ENCODE measurements around the gene PAK4.
"Not testable (repeated sequence)": the region's sequence is repeated elsewhere in the genome, so short reads cannot be mapped to it uniquely, and the experiment has no call there.

Gene PAK4

DNA sequence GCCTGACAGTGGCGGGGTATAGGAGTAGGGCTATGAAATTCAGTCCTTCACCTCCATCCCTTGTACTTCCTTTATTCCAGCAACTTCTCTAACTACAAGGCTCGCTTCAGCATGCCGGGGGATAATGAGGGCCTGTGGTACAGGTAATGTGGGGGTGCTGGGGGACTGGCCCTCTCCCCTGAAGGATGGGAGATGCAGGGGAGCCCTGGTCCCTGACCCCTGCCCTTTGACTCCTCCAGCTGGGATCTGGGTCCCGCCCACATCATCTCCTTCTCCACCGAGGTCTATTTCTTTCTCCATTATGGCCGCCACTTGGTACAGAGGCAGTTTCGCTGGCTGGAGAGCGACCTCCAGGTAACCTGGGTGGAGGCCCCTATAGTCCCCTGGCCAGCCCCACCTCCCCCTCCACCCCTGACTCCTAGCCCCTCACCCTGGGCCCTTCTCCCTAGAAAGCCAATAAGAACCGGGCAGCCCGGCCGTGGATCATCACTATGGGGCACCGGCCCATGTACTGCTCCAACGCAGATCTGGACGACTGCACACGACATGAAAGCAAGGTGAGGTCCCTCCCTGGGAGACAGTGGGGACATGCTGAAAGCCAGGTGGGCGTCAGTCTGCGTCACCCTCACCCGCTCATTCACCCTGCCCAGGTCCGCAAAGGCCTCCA lies 25.0 kb upstream of the PAK4 start:
- DNase-seq = no peak

DNA sequence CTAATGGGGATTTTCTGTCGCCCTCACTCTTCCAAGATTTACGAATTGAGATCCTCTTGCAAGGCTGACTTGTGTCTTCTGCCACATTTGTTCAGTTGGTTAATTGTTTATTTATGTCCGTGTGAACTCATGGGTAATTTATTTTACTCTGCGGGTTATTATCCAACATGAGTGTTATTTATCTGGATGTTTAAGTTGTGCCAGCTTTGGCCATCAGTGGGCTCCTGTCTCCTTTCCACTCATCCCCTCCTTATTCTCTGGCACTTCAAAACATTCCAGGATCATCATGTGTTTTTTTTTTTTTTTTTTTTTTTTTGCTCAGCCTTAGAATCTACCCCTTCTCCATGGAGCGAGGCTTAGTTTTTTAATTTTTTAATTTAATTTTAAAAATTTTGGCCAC lies 22.4 kb upstream of the PAK4 start:
- DNase-seq = no peak

DNA sequence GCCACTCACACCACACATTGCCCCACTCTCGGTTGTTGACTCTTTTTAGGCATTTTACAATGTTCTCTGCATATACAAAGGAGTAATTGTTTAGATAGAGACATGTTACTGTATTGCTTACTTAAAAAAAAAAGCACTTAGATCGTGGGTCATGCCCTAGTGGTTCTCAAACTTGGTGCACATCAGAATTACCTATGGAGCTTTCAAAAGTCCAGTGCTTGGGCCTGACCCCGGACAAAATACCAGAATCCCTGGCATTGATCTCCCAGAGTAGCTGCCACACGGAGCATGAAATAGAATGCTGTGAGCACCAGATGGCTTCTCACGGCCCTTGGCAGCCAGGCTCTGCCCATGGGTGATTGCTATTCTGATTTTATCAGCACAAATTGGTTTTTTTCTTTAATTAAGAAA lies 21.4 kb upstream of the PAK4 start:
- no peak for DNase-seq

DNA sequence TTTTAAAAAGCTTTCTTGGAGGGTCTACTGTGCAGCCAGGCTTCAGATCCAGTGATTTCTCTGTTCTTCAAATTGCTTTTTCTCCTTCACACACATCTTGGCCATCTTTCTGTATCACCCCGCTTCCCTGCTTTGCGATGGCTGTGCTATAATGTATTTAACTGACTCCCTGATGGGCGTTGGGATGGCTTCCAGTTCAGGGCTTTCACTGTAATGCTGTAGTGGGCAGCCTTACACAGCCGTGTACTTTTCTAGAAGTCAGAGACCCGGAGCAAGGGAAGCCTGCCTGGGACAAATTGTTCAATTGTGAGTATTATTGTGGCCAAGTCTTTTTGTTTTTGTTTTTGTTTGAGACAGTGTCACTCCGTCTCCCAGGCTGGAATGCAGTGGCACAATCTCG lies 19.4 kb upstream of the PAK4 start:
- no peak for DNase-seq

DNA sequence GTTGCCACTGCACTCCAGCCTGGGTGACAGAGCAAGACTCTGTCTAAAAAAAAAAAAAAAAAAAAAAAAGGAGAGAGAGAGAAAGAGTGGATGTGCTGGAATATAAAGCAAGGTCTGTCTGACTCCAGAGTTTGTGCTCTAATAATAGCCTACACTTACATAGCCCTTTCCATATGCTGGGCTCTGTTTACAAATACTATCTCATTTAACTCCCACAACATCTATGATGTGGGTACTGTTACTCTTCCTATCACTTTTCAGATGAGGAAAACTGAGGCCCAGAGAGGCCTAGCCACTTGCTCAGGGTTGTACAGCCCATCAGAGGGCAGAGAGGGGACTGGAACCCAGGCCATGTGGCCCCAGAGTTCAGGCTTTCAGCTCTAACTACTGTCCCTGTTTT lies 15.9 kb upstream of the PAK4 start:
- DNase-seq = no peak

DNA sequence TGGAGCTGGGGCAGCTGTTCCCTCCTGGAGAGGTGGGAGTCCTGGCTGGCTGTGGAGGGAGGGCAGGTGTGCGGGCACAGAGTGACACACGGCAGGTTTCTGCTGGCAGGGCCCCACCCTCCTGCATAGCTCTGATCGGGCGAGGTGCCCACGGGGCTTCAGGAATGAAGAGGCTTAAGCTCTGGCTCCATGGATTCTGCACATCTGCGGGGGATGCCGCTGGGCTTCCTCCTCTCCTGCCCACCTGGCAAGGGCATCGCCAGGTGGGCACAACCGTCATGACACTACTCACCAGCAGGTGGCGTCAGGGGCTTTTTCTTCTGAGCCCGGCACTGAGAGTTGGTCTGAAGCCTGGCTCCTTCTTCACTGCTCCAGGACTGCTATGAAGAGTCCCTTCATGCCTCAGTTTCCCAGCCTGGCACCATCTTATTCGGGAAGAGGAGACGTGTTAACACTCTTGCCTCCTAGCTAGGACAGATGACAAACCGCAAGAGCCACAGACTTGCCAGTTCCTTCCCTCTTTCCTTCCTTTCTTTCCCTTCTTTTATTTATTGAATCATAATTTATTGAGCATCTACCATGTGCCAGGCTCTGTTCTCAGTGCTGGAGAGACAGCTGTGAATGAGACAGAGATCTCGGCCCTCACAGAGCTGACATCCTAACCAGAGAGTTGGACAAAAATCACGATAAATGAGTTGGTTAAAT lies 15.2 kb upstream of the PAK4 start:
- DNase-seq = peak; percentile 56

DNA sequence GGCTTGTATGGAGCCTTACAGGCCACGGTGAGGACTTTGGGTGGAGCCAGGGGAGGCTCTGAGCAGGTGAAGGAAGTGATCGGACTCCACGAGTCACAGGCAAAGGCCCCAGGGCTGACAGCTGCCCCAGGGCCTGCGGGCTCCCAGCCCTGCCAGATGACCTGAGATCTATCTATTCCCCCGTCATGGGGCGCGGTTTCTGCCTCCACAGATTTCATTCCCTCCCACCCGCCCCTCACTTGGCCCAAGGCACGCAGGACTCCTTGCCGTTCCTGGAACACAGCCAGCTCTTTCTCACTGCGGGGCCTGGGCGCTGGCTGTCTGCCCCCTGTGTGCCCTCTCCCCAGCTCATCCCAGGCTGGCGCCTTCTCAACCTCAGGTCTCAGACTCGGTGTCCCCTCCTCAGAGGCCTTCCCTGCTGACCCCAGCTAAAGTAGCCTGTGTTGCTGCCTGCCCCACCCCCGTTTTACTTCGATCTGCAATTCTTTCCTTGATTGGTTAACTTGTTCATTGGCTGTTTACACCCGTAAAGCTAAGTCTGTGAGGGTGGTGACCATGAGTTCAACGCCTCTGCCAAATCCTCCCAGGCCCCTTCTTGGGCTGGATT lies 13.9 kb upstream of the PAK4 start:
- DNase-seq = no peak

DNA sequence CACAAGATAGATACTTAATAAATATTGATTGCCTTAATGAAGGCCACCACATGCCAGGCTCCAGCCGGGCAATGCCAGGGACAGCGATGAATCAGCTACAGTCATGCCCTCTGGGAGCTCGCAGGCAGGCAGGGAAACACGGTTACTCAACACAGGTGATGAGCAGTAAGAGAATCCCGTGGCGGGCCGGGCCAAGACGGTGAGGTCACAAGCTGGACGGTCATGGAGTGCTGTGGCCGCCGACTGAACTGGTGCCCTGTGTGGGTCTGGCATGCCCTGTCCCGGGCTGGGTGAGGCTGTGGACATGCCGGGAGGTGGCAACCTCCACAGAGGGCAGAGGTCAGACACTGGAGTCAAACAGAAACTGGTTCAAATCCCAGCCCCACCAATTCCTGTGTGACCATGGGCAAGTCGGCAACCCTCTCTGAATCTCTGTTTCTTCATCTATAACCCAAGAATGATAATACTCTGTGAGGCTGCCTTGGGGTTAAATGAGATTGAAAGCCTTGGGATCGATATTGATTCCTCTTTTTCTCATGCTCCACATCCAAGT lies 13.2 kb upstream of the PAK4 start:
- no peak for DNase-seq

DNA sequence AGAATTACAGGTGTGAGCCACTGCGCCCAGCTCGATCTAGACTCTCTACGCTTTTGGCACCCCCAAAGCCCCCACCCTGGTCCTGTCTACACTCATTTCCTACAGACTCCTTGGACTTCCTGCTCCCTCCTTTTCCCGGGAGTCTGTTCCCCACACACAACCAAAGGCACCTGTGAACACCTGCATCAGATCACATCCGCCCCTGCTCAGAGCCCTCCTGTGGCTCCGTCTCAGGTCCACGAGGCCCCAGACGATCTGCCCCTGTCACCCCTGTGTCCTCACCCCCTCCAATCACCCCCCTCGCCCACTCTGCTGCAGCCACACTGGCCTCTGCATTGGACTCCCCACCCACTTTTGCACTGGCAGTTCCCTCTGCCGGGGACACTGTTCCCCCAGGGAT lies 12.4 kb upstream of the PAK4 start:
- no peak for DNase-seq

DNA sequence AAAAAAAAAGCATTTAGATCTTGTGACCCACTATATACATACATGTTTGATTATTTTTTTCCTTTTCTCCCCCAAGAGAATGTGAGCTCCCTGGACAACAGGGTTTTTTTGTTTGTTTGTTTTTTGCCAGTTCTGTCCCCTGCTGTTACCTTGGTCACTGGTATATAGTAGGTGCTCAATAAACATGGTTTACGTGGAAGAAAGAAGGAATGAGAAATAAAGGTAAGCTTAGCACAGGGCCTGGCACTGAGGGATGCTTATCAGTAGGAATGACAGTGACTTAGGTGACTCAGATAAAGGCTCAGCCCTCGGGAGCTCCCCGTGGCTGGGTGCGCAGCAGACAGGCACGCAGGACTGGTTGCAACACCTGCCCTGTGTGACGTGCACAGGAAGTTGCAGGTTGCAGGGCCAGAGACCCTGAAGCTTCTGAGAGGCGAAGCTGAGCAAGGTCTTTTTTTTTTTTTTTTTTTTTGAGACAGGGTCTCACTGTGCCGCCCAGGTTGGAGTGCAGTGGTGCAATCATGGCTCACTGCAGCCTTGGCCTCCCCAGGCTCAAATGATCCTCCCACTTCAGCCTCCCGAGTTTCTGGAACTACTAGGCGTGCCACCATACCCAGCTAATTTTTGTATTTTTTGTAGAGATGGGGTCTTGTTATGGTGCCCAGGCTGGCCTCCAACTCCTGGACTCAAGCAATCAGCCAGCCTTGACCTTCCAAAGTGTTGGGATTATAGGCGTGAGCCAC lies 10.3 kb upstream of the PAK4 start:
- DNase-seq = no peak

DNA sequence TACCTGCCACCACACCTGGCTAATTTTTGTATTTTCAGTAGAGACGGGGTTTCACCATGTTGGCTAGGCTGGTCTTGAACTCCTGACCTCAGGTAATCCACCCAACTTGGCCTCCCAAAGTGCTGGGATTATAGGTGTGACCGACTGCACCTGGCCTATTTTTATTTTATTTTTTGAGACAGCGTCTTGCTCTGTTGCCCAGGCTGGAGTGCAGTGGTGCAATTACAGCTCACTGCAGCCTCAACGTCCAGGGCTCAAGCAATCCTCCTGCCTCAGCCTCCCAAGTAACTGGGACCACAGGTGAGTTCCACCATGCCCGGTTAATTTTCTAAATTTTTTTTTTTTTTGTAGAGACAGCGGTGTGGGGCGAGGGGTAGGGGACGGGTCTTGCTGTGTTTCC lies 8.6 kb upstream of the PAK4 start:
- not testable (repeated sequence) for DNase-seq

DNA sequence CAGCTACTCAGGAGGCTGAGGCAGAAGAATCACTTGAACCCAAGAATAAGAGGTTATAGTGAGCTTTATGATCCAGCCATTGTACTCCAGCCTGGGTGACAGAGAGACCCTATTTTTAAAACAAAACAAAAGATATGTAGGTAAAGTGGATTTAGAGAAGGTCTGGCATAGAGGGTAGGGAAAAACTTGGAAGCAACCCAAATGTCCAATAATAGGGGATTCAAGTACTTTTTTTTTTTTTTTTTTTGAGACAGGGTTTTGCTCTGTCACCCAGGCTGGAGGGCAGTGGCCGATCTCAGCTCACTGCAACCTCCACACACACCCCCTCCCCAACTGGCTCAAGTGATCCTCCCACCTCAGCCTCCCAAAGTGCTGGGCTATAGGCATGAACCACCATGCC lies 5.8 kb upstream of the PAK4 start:
- no peak for DNase-seq

DNA sequence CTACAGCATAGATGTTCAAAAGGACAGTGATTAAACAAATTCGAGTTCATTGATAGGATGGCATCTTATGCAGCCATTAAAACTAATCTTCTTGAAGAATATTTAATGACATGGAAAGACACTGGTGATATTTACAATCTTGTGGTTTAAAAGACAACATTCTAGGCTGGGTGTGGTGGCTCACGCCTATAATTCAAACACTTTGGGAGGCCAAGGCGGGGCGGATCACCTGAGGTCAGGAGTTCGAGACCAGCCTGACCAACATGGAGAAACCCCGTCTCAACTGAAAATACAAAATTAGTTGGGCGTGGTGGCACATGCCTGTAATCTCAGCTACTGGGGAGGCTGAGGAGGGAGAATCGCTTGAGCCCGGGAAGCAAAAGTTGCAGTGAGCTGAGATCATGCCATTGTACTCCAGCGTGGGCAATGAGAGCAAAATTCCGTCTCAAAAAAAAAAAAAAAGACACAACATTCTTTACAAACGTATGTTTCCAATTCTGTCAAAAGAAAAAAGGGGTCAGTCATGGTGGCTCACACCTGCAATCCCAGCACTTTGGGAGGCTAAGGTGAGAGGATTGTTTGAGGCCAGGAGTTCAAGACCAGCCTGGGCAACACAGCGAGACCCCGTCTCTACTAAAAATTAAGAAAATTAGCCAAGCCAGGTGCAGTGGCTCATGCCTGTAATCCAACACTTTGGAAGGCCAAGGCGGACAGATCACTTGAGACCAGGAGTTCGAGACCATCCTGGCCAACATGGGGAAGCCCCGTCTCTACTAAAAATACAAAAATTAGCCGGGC lies 2.5 kb upstream of the PAK4 start:
- DNase-seq = no peak

DNA sequence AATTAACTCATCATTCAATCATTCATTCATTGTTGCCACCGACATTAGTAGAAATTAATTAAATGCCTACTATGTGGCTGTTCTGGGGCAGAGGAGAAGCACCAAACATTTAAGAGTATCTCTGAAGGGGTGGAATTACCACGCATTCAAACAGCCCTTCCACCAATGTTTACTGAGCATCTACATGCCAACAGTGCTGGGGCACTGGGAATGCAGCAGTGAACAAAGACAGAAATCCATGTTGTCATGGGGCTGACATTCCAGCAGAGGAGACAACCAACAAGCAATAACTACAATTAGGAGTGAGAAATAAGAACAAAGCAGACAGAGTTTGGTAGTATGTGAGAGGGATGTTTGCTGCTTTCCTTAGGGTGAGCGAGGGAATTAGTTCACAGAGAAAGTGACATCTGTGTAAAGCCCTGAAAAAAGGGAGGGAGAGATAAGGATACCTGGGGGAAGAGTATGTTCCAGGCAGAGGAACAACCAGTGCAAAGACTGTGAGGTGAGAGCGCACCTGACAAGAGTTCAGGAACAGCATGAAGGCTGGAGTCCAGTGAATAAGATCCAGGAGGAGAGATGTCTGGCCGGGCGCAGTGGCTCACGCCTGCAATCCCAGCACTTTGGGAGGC lies 1.3 kb upstream of the PAK4 start:
- no peak for DNase-seq

DNA sequence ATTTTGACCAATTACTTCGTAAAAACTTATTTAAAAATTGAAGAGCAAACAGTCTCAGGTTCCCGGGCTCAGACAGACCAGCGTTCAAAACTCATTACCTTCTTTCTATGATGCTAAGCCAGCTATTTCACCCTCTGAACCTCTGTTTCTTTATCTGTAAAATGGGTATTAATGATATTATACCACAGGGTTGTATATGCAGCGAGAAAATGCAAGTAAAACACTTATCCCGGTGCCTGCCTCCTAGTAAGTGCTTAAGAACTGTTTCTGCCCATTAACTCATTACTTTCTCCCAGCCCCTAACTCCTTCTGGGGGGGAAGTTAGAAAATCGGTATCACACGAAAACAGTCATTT lies 410 bp upstream of the PAK4 start:
- DNase-seq = no peak

DNA sequence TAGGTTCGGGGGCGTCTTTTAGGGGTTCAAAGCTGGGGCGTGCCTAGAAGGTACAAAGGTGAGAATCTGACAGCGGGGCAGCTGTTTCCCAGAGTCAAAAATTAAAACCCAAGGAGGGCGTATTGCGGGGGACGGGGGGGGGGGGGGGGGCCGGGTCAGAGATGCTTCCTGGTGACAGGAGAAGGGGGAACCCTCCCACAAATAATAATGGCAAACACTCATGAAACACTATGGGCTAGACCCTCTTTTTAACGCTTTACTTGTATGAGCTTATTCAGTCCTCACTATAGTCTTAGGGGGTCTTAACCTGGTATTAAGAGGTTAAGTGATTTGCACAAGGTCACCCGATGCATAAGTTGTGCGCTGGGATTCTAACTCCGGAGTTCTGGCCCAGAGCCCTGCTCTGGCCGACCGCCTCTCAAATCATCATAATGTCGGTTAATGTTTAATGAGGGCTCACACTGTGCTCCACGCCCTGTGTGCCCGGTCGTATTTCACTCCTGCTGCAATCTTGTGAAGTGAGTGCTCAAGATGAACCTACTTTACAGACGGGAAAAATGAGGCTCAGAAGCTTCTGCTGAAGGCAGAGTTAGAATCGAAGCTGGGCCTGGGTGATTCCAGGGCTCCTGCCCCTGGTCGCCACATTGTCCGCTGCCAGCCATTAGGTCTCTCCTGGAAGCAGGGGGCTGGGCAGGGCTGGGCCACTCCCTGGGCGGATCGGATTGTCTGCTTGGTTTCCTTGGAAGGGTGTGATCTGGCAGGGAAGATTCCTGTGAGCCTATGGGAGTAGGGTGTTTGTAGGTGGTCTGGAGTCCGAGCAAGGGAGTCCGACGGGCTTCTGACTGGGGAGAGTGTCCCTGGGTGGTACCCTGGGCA lies 964 bp downstream of the PAK4 start:
- no peak for DNase-seq

DNA sequence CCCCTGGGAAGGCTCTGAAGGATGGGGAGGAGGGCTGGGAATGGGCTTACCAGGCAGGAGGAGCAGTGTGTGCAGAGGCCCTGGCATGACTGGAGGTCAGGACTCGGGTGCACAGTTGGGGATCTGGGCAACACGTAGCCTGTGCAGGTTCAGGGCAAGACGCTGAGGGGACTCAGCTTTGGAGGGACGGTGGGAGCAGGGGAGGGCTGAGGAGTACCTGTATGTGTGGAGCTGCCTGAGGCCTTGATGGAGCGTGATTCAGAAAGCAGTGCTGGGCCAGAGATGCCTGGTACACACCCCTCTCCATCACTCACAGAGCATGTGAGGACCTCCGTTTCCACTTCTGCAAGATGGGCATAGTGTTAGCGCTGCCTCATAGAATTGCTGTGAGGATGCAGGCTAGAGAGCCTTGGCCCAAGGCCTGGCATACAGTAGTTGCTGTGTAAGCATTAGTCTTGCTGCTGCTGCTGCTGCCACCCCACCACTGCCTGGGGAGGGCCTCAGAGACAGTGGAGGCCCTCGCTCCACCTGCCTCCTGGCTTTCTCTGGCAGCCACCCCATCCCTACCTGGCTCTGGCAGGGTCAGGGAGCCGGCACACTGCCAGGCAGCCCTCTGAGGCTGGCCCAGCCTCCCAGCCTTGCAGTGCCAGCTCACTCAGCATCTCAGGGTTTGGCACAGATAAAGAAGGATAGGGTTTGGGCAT lies 2.4 kb downstream of the PAK4 start:
- no peak for DNase-seq

DNA sequence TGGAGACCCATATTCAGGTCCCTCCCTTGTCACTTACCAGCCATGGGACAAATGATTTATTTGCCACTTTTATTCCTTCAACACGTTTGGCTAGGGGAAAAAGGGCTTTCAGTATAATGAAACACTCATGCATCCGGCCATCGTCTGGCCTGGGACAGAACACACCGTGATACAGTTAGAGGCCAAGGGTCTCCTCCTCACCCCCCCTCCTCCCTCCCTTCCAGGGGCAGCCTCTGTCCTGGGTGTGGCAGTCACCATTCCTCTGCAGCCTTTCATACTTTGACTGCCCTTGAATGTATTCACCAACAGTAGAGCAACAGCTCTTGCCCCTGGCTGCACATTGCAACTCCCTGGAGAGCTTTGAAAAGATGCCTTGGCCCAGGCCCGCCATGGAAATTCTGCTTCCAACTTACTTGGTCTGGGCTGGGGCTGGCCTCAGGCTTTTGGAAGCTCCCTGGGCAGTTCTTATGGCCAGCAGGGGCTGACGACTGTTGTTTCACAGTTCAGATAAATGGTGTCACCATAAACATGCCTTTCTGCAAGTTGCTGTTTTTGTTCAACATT lies 3.0 kb downstream of the PAK4 start:
- no peak for DNase-seq

DNA sequence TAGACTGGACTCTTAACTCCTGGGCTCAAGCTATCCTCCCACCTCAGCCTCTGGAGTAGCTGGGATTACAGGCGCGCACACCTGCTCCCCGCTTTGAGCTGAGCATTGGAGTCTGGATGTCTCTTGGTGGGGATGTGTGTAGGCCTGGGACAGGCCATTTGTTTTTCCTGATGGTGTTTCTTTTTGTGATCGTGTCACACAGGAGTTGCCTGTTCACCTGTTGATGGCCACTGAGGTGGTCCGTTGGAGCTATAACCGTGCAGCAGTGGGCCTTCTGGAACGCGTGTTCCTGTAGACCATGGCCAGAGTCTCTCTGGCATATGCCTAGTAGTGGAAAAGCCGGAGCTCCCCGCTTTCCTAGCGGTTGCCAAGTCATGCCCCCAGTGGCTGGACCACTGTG lies 3.5 kb downstream of the PAK4 start:
- no peak for DNase-seq

Measured in femur (tissue), 1 donor.